ENCODE data around the gene CD68.
"Not testable (repeated sequence)": the region's sequence is repeated elsewhere in the genome, so short reads cannot be mapped to it uniquely, and the experiment has no call there.

CD68 gene

GRCh38 chr17:7620835-7621234 lies 41.4 kb downstream of the CD68 start:
- H3K36me3 ChIP-seq (ENCODE audit: low read length) = no peaks in the 10 kb centered on the region
- TF ChIP-seq CTCF (IDR thresholded peaks at IDR 0.05; ENCODE audit: insufficient read depth, low read length, poor library complexity, severe bottlenecking) (no peak), EZH2phosphoT487 (conservative IDR thresholded peaks at IDR 0.05; ENCODE audit: low read length) (no peak)
- H3K9ac ChIP-seq (ENCODE audit: low read length) = no peak overlapping the region
- H3K79me2 ChIP-seq (ENCODE audit: insufficient read depth, low read length) = no peaks in the 10 kb centered on the region
- no peak overlapping the region for H3K27ac ChIP-seq (ENCODE audit: low read depth, low read length)
- no peak overlapping the region for H3K4me2 ChIP-seq (ENCODE audit: low read depth, low read length, poor library complexity, severe bottlenecking)
- H3F3A ChIP-seq (ENCODE audit: insufficient read depth) = no peaks in the 10 kb centered on the region
- H3K27me3 ChIP-seq (ENCODE audit: low read length) = no peaks in the 10 kb centered on the region
- H2AFZ ChIP-seq (ENCODE audit: low read depth, low read length, severe bottlenecking) = no peak overlapping the region
- H3K9me3 ChIP-seq (ENCODE audit: insufficient read depth, low read length) = no peaks in the 10 kb centered on the region
- no peak overlapping the region for H3K4me3 ChIP-seq (ENCODE audit: insufficient read depth, low read length, poor library complexity, severe bottlenecking)
- no peaks in the 10 kb centered on the region for H4K20me1 ChIP-seq (ENCODE audit: low read depth, low read length)
- no peaks in the 10 kb centered on the region for H3K9me2 ChIP-seq (replicated peaks; ENCODE audit: insufficient read depth, low read length)

- H3K4me3 ChIP-seq (ENCODE audit: insufficient read depth, low read length, poor library complexity, severe bottlenecking) = no peak overlapping the region
- no peak overlapping the region for H3K4me2 ChIP-seq (ENCODE audit: low read depth, low read length, poor library complexity, severe bottlenecking)
- H3K36me3 ChIP-seq (ENCODE audit: low read length) = no peaks in the 10 kb centered on the region
- H3K27ac ChIP-seq (ENCODE audit: low read depth, low read length) = no peak overlapping the region
- no peaks in the 10 kb centered on the region for H3F3A ChIP-seq (ENCODE audit: insufficient read depth)
- no peaks in the 10 kb centered on the region for H3K9me3 ChIP-seq (ENCODE audit: insufficient read depth, low read length)
- no peaks in the 10 kb centered on the region for H4K20me1 ChIP-seq (ENCODE audit: low read depth, low read length)
- no peaks in the 10 kb centered on the region for H3K9me2 ChIP-seq (replicated peaks; ENCODE audit: insufficient read depth, low read length)
- TF ChIP-seq EZH2phosphoT487 (conservative IDR thresholded peaks at IDR 0.05; ENCODE audit: low read length) (no peak), CTCF (IDR thresholded peaks at IDR 0.05; ENCODE audit: insufficient read depth, low read length, poor library complexity, severe bottlenecking) (no peak)
- H3K79me2 ChIP-seq (ENCODE audit: insufficient read depth, low read length) = no peaks in the 10 kb centered on the region
- H3K27me3 ChIP-seq (ENCODE audit: low read length) = no peaks in the 10 kb centered on the region
- no peak overlapping the region for H3K9ac ChIP-seq (ENCODE audit: low read length)
- no peak overlapping the region for H2AFZ ChIP-seq (ENCODE audit: low read depth, low read length, severe bottlenecking)
Measured at GRCh38 chr17:7623661-7624060, 44.2 kb downstream of the CD68 start.

GRCh38 chr17:7625749-7626148 lies 46.3 kb downstream of the CD68 start:
- H3F3A ChIP-seq (ENCODE audit: insufficient read depth); H3K4me2 ChIP-seq (ENCODE audit: low read depth, low read length, poor library complexity, severe bottlenecking); H3K36me3 ChIP-seq (ENCODE audit: low read length); H3K79me2 ChIP-seq (ENCODE audit: insufficient read depth, low read length); H3K27ac ChIP-seq (ENCODE audit: low read depth, low read length); H2AFZ ChIP-seq (ENCODE audit: low read depth, low read length, severe bottlenecking); H3K4me3 ChIP-seq (ENCODE audit: insufficient read depth, low read length, poor library complexity, severe bottlenecking); H3K27me3 ChIP-seq (ENCODE audit: low read length); H3K9me2 ChIP-seq (replicated peaks; ENCODE audit: insufficient read depth, low read length); H3K9me3 ChIP-seq (ENCODE audit: insufficient read depth, low read length); H3K9ac ChIP-seq (ENCODE audit: low read length); H4K20me1 ChIP-seq (ENCODE audit: low read depth, low read length): not testable (repeated sequence)

GRCh38 chr17:7626307-7626706 lies 46.9 kb downstream of the CD68 start:
- Histone ChIP-seq H3K27me3 (ENCODE audit: low read length) (no peaks in the 10 kb centered on the region), H3K9ac (ENCODE audit: low read length) (no peak overlapping the region), H3K27ac (ENCODE audit: low read depth, low read length) (no peak overlapping the region), H4K20me1 (ENCODE audit: low read depth, low read length) (no peaks in the 10 kb centered on the region), H3K9me2 (replicated peaks; ENCODE audit: insufficient read depth, low read length) (no peaks in the 10 kb centered on the region), H3K36me3 (ENCODE audit: low read length) (no peaks in the 10 kb centered on the region), H3K4me3 (ENCODE audit: insufficient read depth, low read length, poor library complexity, severe bottlenecking) (no peak overlapping the region), H3K4me2 (ENCODE audit: low read depth, low read length, poor library complexity, severe bottlenecking) (no peak overlapping the region), H3K79me2 (ENCODE audit: insufficient read depth, low read length) (no peaks in the 10 kb centered on the region), H2AFZ (ENCODE audit: low read depth, low read length, severe bottlenecking) (no peak overlapping the region), H3K9me3 (ENCODE audit: insufficient read depth, low read length) (no peaks in the 10 kb centered on the region), H3F3A (ENCODE audit: insufficient read depth) (no peaks in the 10 kb centered on the region)
- TF ChIP-seq CTCF (IDR thresholded peaks at IDR 0.05; ENCODE audit: insufficient read depth, low read length, poor library complexity, severe bottlenecking) (no peak), EZH2phosphoT487 (conservative IDR thresholded peaks at IDR 0.05; ENCODE audit: low read length) (no peak)
